ENCODE results near the gene CD200. TPM values are rescaled to one million over a fixed set of nuclear protein-coding genes. Genes with fewer than 3 reads are reported as not detected.

Gene CD200
- total RNA-seq, 1 experiment from 2014 or later: not detected

DNA sequence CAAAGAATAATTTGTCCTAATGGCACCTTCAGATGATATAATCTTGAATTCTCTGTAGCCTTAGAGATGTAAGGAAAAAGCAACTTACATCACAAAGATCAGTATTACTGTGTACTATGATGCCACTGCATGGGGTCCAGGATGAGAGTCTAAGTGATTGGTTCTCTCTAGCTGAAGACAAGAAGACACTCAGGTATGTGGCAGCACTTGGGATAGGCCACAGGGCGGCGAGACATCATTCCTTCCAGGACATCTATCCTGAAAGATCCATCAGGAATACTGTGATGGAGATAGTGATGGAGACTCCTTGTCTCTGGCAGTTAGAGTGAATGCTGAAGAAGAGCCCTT, 2.5 kb downstream of the CD200 start:
- no peaks in the 10 kb centered on the region for H3K9me3 ChIP-seq (ENCODE audit: low read length)
- H3K4me2 ChIP-seq (ENCODE audit: low read length): no peak overlapping the region
- peaks cover 3% of the 10 kb centered on the region; the same call in 1 of the 2 replicates for H4K20me1 ChIP-seq (ENCODE audit: low read length)
- intact Hi-C loops (cut with micrococcal nuclease): no loop called here
- TF ChIP-seq EZH2 (IDR thresholded peaks at IDR 0.05; ENCODE audit: low read length, unreplicated experiment) (no peak), EZH2phosphoT487 (IDR thresholded peaks at IDR 0.05; ENCODE audit: borderline replicate concordance, low read length) (no peak), CTCF (conservative IDR thresholded peaks at IDR 0.05; ENCODE audit: low read depth, low read length) (no peak)
- no peak overlapping the region for H3K27ac ChIP-seq (ENCODE audit: low read length)
- H2AFZ ChIP-seq (ENCODE audit: low read length): no peak overlapping the region
- ATAC-seq (no peak), DNase-seq (no peak)
- no peaks in the 10 kb centered on the region for H3F3A ChIP-seq (ENCODE audit: low read length, unreplicated experiment)
- no peak overlapping the region for H3K4me3 ChIP-seq (ENCODE audit: low read length)
- no peaks in the 10 kb centered on the region for H3K4me1 ChIP-seq (ENCODE audit: insufficient read depth, low read length)
- ChIA-PET CTCF (no interaction called here), POLR2A (ENCODE audit: unreplicated experiment) (no interaction called here)
- no peaks in the 10 kb centered on the region for H3K9me2 ChIP-seq (replicated peaks; ENCODE audit: low read length)
- H3K36me3 ChIP-seq (ENCODE audit: low read depth, low read length): no peaks in the 10 kb centered on the region
- no peaks in the 10 kb centered on the region for H3K79me2 ChIP-seq (ENCODE audit: low read length)
- BruUV-seq (replicated peaks): no TSS peak
- peaks cover 73% of the 10 kb centered on the region for H3K27me3 ChIP-seq (ENCODE audit: low read length)
- no peak overlapping the region for H3K9ac ChIP-seq (ENCODE audit: low read length)

DNA sequence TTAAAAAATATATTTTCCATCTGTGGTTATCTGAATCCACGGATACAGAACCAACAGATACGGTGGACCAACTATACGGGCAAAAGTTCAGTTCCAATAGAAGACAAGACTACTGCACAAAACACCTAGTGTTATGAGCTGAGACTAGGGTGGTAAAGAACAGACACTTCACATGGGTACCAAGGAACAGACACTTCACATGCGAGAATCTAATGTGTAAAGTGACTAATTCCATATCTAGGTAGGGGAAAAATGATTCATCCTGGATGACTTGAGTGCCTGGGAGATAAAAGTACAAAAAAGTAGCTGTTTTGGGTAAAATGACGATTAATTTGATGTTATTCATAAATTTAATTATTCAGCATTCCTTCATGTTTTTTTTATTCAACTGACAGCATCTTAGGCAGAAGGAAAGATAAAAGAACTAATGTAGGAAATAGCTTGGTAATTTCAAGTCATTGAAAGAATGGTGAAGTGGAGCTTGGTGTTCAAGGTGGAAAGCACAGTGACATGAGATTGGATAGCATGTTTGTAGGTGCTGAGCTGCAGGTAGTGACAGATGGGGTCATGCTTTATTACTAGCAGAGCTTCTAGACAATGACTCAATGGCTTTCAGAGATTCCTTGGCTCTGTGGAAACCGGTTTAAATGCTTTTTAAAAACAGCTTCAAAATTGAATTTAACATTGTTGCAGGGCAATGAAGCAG, 5.2 kb downstream of the CD200 start:
- H3K4me3 ChIP-seq (ENCODE audit: low read length): no peak overlapping the region
- no peak overlapping the region for H3K9ac ChIP-seq (ENCODE audit: low read length)
- H3K4me2 ChIP-seq (ENCODE audit: low read length): no peak overlapping the region
- no peak for ATAC-seq
- CTCF ChIA-PET: no interaction called here
- no peak for DNase-seq
- POLR2A ChIA-PET (ENCODE audit: unreplicated experiment): no interaction called here
- H3K79me2 ChIP-seq (ENCODE audit: low read length): no peaks in the 10 kb centered on the region
- H3K9me2 ChIP-seq (replicated peaks; ENCODE audit: low read length): no peaks in the 10 kb centered on the region
- TF ChIP-seq EZH2 (IDR thresholded peaks at IDR 0.05; ENCODE audit: low read length, unreplicated experiment) (no peak), EZH2phosphoT487 (IDR thresholded peaks at IDR 0.05; ENCODE audit: borderline replicate concordance, low read length) (no peak), CTCF (conservative IDR thresholded peaks at IDR 0.05; ENCODE audit: low read depth, low read length) (no peak)
- H3K27ac ChIP-seq (ENCODE audit: low read length): no peak overlapping the region
- peaks cover 3% of the 10 kb centered on the region; the same call in 1 of the 2 replicates for H4K20me1 ChIP-seq (ENCODE audit: low read length)
- no peaks in the 10 kb centered on the region for H3F3A ChIP-seq (ENCODE audit: low read length, unreplicated experiment)
- peaks cover 88% of the 10 kb centered on the region for H3K27me3 ChIP-seq (ENCODE audit: low read length)
- no peak overlapping the region for H2AFZ ChIP-seq (ENCODE audit: low read length)
- no TSS peak for BruUV-seq (replicated peaks)
- intact Hi-C loops (cut with micrococcal nuclease): no loop called here
- no peaks in the 10 kb centered on the region for H3K36me3 ChIP-seq (ENCODE audit: low read depth, low read length)
- no peaks in the 10 kb centered on the region for H3K9me3 ChIP-seq (ENCODE audit: low read length)
- no peaks in the 10 kb centered on the region for H3K4me1 ChIP-seq (ENCODE audit: insufficient read depth, low read length)

DNA sequence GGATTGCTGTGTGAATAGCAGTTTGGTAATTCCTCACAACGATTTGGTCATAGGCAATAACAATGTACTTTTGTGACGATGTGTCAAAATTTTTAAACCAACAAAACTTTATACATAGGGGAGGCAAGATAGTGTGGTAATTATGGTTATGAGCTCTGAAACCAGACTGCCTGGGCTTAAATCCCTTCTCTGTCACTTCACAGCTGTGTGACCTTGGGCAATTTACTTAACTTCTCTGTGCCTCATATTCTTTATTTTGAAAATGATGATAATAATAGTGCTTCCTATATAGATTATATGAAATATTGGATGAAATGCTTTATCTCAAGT, 5.7 kb downstream of the CD200 start:
- Histone ChIP-seq H4K20me1 (ENCODE audit: low read length) (peaks cover 3% of the 10 kb centered on the region; the same call in 1 of the 2 replicates), H3K9me3 (ENCODE audit: low read length) (no peaks in the 10 kb centered on the region), H3K36me3 (ENCODE audit: low read depth, low read length) (no peaks in the 10 kb centered on the region), H3K9ac (ENCODE audit: low read length) (no peak overlapping the region), H3K4me2 (ENCODE audit: low read length) (no peak overlapping the region), H3K79me2 (ENCODE audit: low read length) (no peaks in the 10 kb centered on the region), H3K9me2 (replicated peaks; ENCODE audit: low read length) (no peaks in the 10 kb centered on the region), H3K27ac (ENCODE audit: low read length) (no peak overlapping the region), H3F3A (ENCODE audit: low read length, unreplicated experiment) (no peaks in the 10 kb centered on the region), H3K27me3 (ENCODE audit: low read length) (peaks cover 88% of the 10 kb centered on the region), H2AFZ (ENCODE audit: low read length) (no peak overlapping the region), H3K4me1 (ENCODE audit: insufficient read depth, low read length) (no peaks in the 10 kb centered on the region), H3K4me3 (ENCODE audit: low read length) (no peak overlapping the region)
- DNase-seq: no peak
- no peak for ATAC-seq
- ChIA-PET CTCF (no interaction called here), POLR2A (ENCODE audit: unreplicated experiment) (no interaction called here)
- no peak for TF ChIP-seq EZH2 (IDR thresholded peaks at IDR 0.05; ENCODE audit: low read length, unreplicated experiment)
- no peak for TF ChIP-seq EZH2phosphoT487 (IDR thresholded peaks at IDR 0.05; ENCODE audit: borderline replicate concordance, low read length)
- TF ChIP-seq CTCF (conservative IDR thresholded peaks at IDR 0.05; ENCODE audit: low read depth, low read length): no peak
- BruUV-seq (replicated peaks): no TSS peak
- intact Hi-C loops (cut with micrococcal nuclease): no loop called here

Data from PC-3 (cell line).